Neural crest cell (in vitro differentiated cells): ENCODE data around the gene ROBO1. TPM values are rescaled to one million over a fixed set of nuclear protein-coding genes. Genes with fewer than 3 reads are reported as not detected.
A peak's percentile ranks its signal among the peaks of the same experiment; 100 is the strongest.

Experiments
- DNase-seq: peaks from one replicate; pipeline ENCODE4 v3.0.0; 2021; ENCODE audit warnings: low read depth, mixed read lengths, low spot score
- H3K27ac Mint-ChIP-seq: one replicate; pipeline ENCODE4 v1.8.0; 2021; ENCODE audit warnings: mild to moderate bottlenecking, mixed read lengths; ENCODE audit not compliant: unreplicated experiment
- H3K27me3 Mint-ChIP-seq: 2 replicates; pipeline ENCODE4 v1.8.0; 2021; ENCODE audit warnings: low read depth, mild to moderate bottlenecking, mixed read lengths
- H3K36me3 Mint-ChIP-seq: 2 replicates; pipeline ENCODE4 v1.8.0; 2021; ENCODE audit warnings: low read depth, mild to moderate bottlenecking, mixed read lengths
- H3K4me1 Mint-ChIP-seq: 2 replicates; pipeline ENCODE4 v1.8.0; 2021; ENCODE audit warnings: mixed read lengths
- H3K4me3 Mint-ChIP-seq: one replicate; pipeline ENCODE4 v1.8.0; 2021; ENCODE audit warnings: mild to moderate bottlenecking, mixed read lengths
- H3K9me3 Mint-ChIP-seq: 2 replicates; pipeline ENCODE4 v1.8.0; 2021; ENCODE audit warnings: mixed read lengths
- total RNA-seq: library from RNA; stranded (reverse); gene quantifications from 2 replicates; pipeline ENCODE4 v1.2.1, GENCODE V29; 2021
- TF ChIP-seq, protein P1 (sequence below): fragments of 200-600 bp; sonication (generic); conservative IDR thresholded peaks from 2 replicates; pipeline ENCODE4 v1.5.0; 2021; ENCODE audit warnings: antibody characterized with exemption, mild to moderate bottlenecking

Gene ROBO1
- total RNA-seq, 1 donor from 2014 or later, result 88.7 TPM

DNA sequence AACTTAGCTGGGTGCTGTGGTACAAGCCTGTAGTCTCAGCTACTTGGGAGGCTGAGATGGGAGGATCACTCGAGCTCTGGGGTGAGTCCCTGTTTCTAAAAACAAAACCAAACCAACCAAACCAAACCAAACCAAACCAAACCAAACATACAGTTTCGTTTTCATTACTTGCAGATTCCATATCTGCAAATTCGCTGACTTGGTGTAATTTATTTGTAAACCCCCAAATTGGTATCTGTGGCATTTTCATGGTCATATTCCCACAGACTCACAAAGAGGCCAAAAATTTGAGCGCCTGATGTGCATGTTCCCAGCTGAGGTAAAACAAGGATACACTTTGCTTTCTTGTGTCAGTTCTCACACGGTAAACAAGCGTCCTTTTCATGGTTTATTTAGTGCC lies 1138.3 kb downstream of the ROBO1 start:
- H3K4me1 Mint-ChIP-seq, result no peaks in the 10 kb centered on the region
- no peak overlapping the region for H3K4me3 Mint-ChIP-seq
- DNase-seq, result no peak
- TF ChIP-seq, protein P1, sequence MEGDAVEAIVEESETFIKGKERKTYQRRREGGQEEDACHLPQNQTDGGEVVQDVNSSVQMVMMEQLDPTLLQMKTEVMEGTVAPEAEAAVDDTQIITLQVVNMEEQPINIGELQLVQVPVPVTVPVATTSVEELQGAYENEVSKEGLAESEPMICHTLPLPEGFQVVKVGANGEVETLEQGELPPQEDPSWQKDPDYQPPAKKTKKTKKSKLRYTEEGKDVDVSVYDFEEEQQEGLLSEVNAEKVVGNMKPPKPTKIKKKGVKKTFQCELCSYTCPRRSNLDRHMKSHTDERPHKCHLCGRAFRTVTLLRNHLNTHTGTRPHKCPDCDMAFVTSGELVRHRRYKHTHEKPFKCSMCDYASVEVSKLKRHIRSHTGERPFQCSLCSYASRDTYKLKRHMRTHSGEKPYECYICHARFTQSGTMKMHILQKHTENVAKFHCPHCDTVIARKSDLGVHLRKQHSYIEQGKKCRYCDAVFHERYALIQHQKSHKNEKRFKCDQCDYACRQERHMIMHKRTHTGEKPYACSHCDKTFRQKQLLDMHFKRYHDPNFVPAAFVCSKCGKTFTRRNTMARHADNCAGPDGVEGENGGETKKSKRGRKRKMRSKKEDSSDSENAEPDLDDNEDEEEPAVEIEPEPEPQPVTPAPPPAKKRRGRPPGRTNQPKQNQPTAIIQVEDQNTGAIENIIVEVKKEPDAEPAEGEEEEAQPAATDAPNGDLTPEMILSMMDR, result no peak
- peaks cover 18% of the 10 kb centered on the region for H3K36me3 Mint-ChIP-seq
- no peak overlapping the region for H3K27ac Mint-ChIP-seq
- no peaks in the 10 kb centered on the region for H3K27me3 Mint-ChIP-seq
- no peaks in the 10 kb centered on the region for H3K9me3 Mint-ChIP-seq

DNA sequence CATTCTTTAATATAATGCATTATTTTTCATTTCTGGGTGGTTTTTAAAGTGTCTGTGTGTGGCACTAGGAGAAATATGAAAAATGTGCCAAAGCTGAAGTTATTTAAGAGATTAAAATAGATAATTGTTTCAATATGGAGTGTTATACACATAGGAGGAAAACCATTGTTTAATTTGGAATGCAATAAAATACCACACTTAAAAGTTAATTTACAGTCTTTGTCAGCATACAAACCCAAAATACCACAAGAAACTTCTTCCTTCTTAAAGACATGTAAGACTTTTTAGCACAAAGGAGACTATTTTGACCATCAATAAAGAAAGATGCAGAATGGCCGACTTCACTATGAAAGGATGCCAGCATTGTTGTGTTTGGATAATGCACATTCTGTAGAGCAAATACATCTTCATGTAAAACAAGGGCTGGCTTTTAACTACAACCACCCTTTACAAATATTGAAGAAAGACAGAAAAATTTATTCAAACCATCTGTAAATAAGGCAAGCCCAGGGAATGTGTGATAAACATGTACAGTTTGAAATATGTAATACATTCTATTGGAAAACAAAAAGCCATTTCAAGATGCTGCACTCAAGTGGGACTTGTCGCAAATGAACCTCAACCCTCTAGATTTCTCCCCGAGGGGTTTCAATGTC lies 1146.6 kb downstream of the ROBO1 start:
- Mint-ChIP-seq H3K36me3 (peaks cover 5% of the 10 kb centered on the region), H3K27me3 (no peaks in the 10 kb centered on the region), H3K9me3 (no peaks in the 10 kb centered on the region), H3K27ac (no peak overlapping the region), H3K4me1 (no peaks in the 10 kb centered on the region), H3K4me3 (no peak overlapping the region)
- no peak for DNase-seq
- TF ChIP-seq, protein P1, result no peak

DNA sequence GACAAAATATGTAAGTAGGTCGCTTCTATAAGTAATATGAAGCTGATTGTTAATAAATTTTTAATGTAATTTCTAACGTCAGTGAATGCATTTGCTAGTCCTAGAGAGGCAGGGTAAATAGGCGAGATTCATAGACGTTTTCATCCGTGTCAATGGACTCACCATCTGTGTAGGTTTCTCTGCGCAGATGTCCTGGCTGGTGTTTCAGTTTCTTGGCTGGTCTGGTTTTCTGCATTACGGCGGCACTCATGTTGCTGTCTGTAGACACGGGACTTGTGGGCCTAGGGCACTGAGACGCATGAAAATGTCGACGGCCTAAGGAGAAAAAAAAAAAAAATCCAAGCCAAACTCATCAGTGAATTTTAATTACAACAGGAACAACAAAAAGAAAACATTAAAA lies 1153.3 kb downstream of the ROBO1 start:
- no peak overlapping the region for H3K4me3 Mint-ChIP-seq
- no peaks in the 10 kb centered on the region for H3K27me3 Mint-ChIP-seq
- H3K36me3 Mint-ChIP-seq, result peaks cover 10% of the 10 kb centered on the region
- no peaks in the 10 kb centered on the region for H3K4me1 Mint-ChIP-seq
- TF ChIP-seq, protein P1, result no peak
- H3K9me3 Mint-ChIP-seq, result no peaks in the 10 kb centered on the region
- peak overlapping the region; percentile 35 for H3K27ac Mint-ChIP-seq
- DNase-seq, result no peak

DNA sequence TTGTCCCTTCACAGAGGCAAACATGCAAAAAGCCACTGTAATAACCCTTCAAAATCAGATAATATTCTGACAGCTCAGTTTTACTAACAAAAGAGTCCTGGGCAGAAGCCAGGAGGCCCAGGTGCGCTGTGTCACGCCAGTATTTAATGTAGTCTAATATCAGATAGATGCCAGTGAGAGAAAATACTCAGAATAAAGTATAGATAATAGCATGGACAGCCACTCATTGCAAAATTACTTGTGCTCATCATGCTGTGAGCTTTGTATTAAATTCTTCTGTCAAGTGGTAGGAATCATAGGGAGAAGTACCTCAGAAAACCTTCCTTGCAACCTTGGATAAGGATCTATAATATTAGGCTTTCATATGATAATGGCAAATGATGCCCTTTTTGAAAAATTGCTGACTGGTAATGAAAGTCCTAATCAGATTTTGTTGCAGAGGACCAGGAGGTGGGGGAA lies 1154.3 kb downstream of the ROBO1 start:
- Mint-ChIP-seq H3K9me3 (no peaks in the 10 kb centered on the region), H3K27ac (no peak overlapping the region), H3K4me1 (no peaks in the 10 kb centered on the region), H3K27me3 (no peaks in the 10 kb centered on the region), H3K36me3 (peaks cover 8% of the 10 kb centered on the region), H3K4me3 (no peak overlapping the region)
- TF ChIP-seq, protein P1, result no peak
- no peak for DNase-seq

DNA sequence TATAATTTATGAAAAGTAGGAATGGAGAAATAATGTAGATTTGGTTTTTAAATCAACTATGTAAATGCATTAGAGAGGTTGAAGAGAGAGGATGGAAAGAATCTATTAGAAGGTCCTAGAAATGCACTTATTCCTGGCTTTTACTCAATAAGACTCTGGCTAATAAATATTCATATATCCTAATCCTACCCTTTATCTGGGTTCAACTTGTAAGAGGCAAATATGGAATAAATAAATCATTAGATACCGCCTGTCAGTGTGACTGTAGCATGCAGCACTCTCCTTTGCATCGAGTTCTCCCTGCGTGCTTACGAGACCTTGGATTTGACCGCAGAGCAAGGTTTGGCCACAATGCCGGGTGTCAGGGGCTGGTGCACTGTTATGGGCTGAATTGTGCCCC lies 1156.5 kb downstream of the ROBO1 start:
- TF ChIP-seq, protein P1, result no peak
- Mint-ChIP-seq H3K9me3 (no peaks in the 10 kb centered on the region), H3K27me3 (no peaks in the 10 kb centered on the region)

More for the DNA sequence above, 1156.5 kb downstream of the ROBO1 start:
- DNase-seq, result no peak
- no peaks in the 10 kb centered on the region for H3K4me1 Mint-ChIP-seq
- H3K36me3 Mint-ChIP-seq, result peaks cover 14% of the 10 kb centered on the region
- H3K4me3 Mint-ChIP-seq, result no peak overlapping the region
- H3K27ac Mint-ChIP-seq, result no peak overlapping the region
